GM10266 (cell line): ENCODE data around the gene ORMDL2.

Experiments
- DNase-seq: peaks from one replicate; pipeline ENCODE4 v3.0.0; 2012; ENCODE audit errors: extremely low spot score
- TF ChIP-seq, protein P1 (sequence below): IDR thresholded peaks from 2 replicates; pipeline ENCODE4 v1.5.1; 2012; ENCODE audit warnings: mild to moderate bottlenecking, low read depth; ENCODE audit not compliant: control insufficient read depth, insufficient read depth; ENCODE audit errors: missing control alignments

Gene ORMDL2

DNA sequence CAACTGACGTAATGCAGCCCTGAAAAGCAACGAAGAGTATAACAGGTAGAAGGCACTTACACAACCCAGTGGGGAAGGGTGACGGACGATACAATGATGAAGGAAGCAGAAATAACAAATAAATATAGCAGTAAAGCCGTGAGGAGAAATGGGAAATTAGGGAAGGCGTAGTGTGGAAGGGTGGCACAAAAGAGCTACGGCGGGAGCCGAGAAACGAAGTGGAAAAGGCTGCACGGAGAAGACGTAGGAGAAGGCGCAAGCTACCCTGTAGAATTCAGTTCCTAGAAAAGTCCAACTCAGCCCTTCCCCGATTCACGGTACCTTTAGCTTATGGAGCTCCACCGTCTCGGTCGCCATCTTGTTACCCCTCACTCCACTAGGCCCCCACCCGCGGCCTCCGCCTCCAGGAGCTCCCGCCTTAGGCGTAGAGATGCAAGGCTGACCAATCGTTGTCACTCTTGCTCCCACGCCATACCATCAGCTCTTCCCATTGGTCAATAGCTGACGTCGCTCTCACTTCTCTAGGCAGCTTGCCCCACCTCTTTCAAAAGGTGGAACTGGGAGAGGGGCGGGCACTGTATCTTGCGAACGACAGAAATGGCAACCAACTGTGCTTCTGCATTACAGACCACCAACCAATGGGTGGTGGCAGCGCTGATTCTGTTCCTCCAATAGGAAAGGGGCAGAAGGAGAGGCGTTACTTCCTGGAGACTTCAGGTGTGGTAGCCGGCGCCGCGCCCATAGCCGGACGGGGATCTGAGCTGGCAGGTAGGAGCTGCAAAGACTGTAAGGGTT is at the start of gene ORMDL2, which contains the start of gene SARNP:
ORMDL2 (plus strand) TSS at position 697 of the 795 bp plus-strand sequence. CDS start 959 bp downstream, outside the sequence.
SARNP (minus strand) TSS at position 380 of the 795 bp plus-strand sequence; CDS start at position 357, 23 bp downstream.
- TF ChIP-seq, protein P1, sequence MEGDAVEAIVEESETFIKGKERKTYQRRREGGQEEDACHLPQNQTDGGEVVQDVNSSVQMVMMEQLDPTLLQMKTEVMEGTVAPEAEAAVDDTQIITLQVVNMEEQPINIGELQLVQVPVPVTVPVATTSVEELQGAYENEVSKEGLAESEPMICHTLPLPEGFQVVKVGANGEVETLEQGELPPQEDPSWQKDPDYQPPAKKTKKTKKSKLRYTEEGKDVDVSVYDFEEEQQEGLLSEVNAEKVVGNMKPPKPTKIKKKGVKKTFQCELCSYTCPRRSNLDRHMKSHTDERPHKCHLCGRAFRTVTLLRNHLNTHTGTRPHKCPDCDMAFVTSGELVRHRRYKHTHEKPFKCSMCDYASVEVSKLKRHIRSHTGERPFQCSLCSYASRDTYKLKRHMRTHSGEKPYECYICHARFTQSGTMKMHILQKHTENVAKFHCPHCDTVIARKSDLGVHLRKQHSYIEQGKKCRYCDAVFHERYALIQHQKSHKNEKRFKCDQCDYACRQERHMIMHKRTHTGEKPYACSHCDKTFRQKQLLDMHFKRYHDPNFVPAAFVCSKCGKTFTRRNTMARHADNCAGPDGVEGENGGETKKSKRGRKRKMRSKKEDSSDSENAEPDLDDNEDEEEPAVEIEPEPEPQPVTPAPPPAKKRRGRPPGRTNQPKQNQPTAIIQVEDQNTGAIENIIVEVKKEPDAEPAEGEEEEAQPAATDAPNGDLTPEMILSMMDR, result no peak

GRCh38 chr12:55771736-55772135 is 46.1 kb upstream of the ORMDL2 start:
- TF ChIP-seq, protein P1, result no peak
- no peak for DNase-seq

More for the DNA sequence above, at the start of gene ORMDL2, which contains the start of gene SARNP:
- DNase-seq, result peak; percentile 95

DNA sequence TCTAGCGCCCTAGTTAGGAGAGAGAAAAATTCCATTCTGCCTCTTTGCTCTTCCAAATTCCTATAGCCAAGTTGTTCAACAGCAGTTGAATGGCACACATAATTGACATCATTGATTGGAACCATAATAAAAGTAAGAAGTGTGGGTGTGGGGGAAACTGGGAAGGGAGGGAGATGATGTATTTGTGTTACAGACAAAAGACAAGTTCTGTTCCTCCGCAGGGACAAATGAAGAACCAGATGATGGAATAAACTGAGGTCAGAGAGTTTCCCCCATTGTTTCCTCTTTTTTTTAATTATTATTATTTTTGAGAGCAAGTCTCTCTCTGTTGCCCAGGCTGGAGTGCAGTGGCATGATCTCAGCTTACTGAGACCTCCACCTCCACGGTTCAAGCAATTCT is 40.0 kb upstream of the ORMDL2 start:
- TF ChIP-seq, protein P1, result no peak
- DNase-seq, result no peak

DNA sequence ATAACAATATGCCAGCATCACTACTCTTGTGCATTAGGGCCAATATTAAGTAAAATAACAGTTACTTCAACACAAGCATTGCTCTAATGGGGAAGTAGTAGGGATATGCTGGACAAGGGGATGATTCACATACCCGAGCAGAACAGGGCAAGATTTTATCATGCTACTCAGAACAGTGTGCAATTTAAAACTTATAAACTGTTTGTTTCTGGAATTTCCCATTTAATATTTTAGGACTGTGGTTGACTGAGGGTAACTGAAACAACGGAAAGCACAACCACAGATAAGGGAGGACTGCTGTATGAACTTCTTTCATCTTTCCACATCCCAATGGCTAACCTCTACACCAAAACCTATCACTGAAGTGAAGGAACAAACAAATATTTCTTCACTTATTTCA is 37.2 kb upstream of the ORMDL2 start:
- DNase-seq, result no peak
- TF ChIP-seq, protein P1, result no peak

DNA sequence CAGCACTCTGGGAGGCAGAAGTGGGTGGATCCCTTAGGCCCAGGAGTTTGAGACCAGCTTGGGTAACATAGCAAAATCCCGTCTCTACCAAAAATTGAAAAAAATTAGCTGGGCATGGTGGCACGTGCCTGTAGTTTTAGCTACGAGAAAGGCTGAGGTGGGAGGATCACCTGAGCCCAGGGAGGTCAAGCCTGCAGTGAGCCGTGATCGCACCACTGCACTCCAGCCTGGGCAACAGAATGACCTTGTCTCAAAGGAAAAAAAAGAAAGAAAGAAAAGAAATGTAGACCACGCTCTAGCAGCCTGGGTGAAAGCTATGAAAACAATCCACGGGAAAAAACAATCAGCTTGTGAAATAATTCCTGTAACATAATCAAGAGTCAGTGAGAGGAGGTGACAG is 29.3 kb upstream of the ORMDL2 start:
- TF ChIP-seq, protein P1, result no peak
- DNase-seq, result no peak

GRCh38 chr12:55789171-55789570 is 28.7 kb upstream of the ORMDL2 start:
- TF ChIP-seq, protein P1, result no peak

DNA sequence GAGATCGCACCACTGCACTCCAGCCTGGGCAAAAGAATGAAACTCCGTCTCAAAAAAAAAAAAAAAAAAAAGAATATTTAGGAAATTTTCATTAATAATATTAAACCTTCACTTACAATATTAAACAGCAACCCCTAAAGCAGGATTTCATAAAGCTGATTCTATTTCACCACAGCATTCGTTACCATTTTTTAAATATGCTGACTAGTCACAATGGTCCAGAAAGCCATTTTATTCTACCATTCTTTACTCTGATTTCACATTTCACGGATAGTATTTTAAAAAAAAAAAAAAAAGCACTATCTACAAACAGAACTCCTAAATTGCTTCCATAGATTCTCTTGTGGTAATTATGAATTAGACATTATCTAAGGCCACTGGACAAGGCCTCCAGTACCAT is 27.9 kb upstream of the ORMDL2 start:
- TF ChIP-seq, protein P1, result no peak
- no peak for DNase-seq

More at GRCh38 chr12:55789171-55789570, 28.7 kb upstream of the ORMDL2 start:
- DNase-seq, result no peak
